RWPE1 (cell line): ENCODE measurements around the gene TSPAN10.

Experiments used
- CTCF ChIA-PET: fragments of 350-600 bp; sonication (Branson Sonifier 250); formaldehyde crosslinking; extraction: SDS; loops from one replicate; lab custom pipeline; 2021; lab: Yijun Ruan, JAX
- POLR2A ChIA-PET: fragments of 400-600 bp; formaldehyde crosslinking; extraction: SDS; loops from one replicate; lab custom pipeline; 2020; ENCODE audit warnings: antibody characterized with exemption; ENCODE audit not compliant: low non-redundant PET; lab: Yijun Ruan, JAX
- DNase-seq: peaks from one replicate; pipeline ENCODE4 v3.0.0; 2012; ENCODE audit warnings: low spot score
- H3K27ac ChIP-seq: fragments of 450-650 bp; 2 replicates; pipeline ENCODE4 v1.5.1; 2017
- TF ChIP-seq, protein P1 (sequence below): fragments of 450-650 bp; conservative IDR thresholded peaks from 2 replicates; pipeline ENCODE4 v1.5.1; 2017; ENCODE audit warnings: low read depth, mild to moderate bottlenecking

Gene TSPAN10

DNA sequence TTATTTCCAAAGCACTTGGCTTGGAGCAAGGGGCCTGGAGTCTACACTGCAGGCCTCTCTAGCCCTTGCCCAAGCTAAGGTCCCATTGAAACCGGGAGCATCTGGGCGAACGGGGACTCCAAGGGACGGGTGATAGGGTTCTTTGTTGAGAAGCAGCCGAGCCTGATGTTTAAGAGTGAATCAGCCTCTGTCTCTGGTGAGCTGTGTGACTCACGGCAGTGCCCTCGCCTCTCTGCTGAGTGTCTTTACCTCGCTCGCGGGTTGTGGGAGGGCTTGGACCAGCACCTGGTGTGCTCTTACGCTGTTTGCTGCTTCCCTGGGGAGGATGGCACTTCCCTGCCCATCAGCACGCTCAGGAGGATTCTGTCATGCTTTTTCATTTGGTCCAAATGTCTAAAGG is 48.1 kb downstream of the TSPAN10 start:
- ChIA-PET CTCF (interaction anchor here (0.9 kb wide), 1 partner anchor 17 kb away, joined by 3 read pairs; no protein-coding TSS in a partner anchor), POLR2A (interaction anchor here (1.0 to 1.3 kb wide), 2 partner anchors 11 to 18 kb away, joined by 3 to 6 read pairs; partner anchors contain the start of gene MRPL12)
- DNase-seq, result peak; percentile 86
- TF ChIP-seq, protein P1, sequence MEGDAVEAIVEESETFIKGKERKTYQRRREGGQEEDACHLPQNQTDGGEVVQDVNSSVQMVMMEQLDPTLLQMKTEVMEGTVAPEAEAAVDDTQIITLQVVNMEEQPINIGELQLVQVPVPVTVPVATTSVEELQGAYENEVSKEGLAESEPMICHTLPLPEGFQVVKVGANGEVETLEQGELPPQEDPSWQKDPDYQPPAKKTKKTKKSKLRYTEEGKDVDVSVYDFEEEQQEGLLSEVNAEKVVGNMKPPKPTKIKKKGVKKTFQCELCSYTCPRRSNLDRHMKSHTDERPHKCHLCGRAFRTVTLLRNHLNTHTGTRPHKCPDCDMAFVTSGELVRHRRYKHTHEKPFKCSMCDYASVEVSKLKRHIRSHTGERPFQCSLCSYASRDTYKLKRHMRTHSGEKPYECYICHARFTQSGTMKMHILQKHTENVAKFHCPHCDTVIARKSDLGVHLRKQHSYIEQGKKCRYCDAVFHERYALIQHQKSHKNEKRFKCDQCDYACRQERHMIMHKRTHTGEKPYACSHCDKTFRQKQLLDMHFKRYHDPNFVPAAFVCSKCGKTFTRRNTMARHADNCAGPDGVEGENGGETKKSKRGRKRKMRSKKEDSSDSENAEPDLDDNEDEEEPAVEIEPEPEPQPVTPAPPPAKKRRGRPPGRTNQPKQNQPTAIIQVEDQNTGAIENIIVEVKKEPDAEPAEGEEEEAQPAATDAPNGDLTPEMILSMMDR, result no peak
- peak overlapping the region; percentile 91 for H3K27ac ChIP-seq

DNA sequence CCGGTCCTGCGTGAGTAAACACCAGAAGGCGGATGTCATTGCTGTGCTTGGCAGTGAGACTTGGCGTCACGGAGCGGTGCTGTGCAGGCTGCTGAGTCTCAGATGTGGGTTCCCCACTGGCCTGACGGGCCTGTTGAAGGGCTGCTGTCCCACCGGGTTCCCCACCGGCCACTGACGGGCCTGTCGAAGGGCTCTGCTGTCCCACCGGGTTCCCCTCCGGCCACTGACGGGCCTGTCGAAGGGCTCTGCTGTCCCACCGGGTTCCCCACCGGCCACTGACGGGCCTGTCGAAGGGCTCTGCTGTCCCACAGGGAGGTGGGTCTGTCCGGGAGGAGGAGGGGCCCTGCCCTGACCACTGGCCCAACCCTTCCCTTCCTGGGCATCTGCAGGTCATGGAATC is 49.6 kb downstream of the TSPAN10 start:
- peak overlapping the region; percentile 91 for H3K27ac ChIP-seq
- ChIA-PET POLR2A (no interaction called here), CTCF (no interaction called here)
- TF ChIP-seq, protein P1, result no peak
- no peak for DNase-seq

- CTCF ChIA-PET, result no interaction called here
- POLR2A ChIA-PET, result no interaction called here
- H3K27ac ChIP-seq, result peak overlapping the region; percentile 91
- TF ChIP-seq, protein P1, result no peak
- DNase-seq, result no peak
Observed at GRCh38 chr17:81687770-81688541, 51.0 kb downstream of the TSPAN10 start.

GRCh38 chr17:81688616-81689015 is 51.6 kb downstream of the TSPAN10 start:
- peak overlapping the region; percentile 91 for H3K27ac ChIP-seq
- no peak for DNase-seq
- TF ChIP-seq, protein P1, result no peak
- CTCF ChIA-PET, result no interaction called here
- POLR2A ChIA-PET, result no interaction called here

- H3K27ac ChIP-seq, result peak overlapping the region; percentile 91
- TF ChIP-seq, protein P1, result no peak
- DNase-seq, result no peak
- POLR2A ChIA-PET, result no interaction called here
- CTCF ChIA-PET, result no interaction called here
Observed at GRCh38 chr17:81690066-81690465, 53.1 kb downstream of the TSPAN10 start.

DNA sequence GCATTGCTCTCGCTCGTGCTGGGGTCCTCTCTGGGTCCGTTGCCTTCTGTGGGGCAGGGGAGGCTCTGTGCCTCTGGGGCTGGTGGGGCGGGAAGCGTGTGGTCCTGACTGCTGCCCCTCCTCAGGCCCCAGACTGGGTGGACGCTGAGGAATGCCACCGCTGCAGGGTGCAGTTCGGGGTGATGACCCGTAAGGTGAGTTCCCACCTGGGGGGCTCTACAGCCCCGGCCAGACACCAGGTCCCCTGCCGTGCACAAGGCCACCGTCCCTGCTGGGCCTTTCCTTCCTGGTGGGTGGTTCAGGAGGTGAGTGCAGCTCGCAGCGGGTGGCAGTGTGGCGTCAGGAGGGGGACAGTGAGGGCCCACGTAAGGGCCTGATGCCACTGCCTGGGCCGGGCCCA is 53.6 kb downstream of the TSPAN10 start:
- peak overlapping the region; percentile 91 for H3K27ac ChIP-seq
- ChIA-PET CTCF (interaction anchor here (0.6 kb wide), 1 partner anchor 513 kb away, joined by 4 read pairs; no protein-coding TSS in a partner anchor), POLR2A (no interaction called here)
- TF ChIP-seq, protein P1, result no peak
- no peak for DNase-seq
